Body of pancreas (tissue), 4 donors: ENCODE data around the gene TEPSIN.

ENCODE experiments used
- POLR2A ChIP-seq, 3 donors: fragments of 450-650 bp; IDR thresholded peaks; one replicate each; pipeline ENCODE4 v1.6.1; 2016; ENCODE audit warnings: antibody characterized with exemption in 3 of 3, mild to moderate bottlenecking in 2 of 3
- TF ChIP-seq, protein P1 (sequence below), 7 experiments: fragments of 450-650 bp in 4 of 7; fragments of 200-600 bp in 3 of 7; sonication (generic) in 3 of 7; IDR thresholded peaks; one replicate each; pipeline ENCODE4 v1.5.1; 2016 to 2019; ENCODE audit warnings: antibody characterized with exemption in 7 of 7

DNA sequence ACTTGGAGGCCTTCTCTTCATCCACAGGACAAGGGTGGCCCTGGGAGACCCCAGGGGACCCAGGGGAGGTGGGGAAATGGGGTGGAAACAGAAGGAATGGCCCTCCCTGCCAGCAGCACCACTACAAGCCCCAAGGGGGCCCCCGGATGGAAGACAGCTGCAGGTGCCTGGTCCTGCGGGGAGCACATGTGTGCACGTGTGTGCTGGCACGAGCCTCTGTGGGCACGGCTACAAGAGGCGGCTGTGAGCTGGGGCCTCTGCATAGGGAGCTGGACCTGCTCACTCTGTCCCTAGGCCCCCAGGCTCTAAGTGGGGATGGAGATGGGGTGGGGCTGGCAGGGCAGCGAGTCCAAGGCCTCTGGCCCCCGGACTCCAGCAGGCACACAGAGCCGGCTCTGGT is 59.6 kb downstream of the TEPSIN start:
- TF ChIP-seq, protein P1, sequence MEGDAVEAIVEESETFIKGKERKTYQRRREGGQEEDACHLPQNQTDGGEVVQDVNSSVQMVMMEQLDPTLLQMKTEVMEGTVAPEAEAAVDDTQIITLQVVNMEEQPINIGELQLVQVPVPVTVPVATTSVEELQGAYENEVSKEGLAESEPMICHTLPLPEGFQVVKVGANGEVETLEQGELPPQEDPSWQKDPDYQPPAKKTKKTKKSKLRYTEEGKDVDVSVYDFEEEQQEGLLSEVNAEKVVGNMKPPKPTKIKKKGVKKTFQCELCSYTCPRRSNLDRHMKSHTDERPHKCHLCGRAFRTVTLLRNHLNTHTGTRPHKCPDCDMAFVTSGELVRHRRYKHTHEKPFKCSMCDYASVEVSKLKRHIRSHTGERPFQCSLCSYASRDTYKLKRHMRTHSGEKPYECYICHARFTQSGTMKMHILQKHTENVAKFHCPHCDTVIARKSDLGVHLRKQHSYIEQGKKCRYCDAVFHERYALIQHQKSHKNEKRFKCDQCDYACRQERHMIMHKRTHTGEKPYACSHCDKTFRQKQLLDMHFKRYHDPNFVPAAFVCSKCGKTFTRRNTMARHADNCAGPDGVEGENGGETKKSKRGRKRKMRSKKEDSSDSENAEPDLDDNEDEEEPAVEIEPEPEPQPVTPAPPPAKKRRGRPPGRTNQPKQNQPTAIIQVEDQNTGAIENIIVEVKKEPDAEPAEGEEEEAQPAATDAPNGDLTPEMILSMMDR (IDR thresholded peaks at IDR 0.05) = no peak
- no peak for TF ChIP-seq POLR2A (IDR thresholded peaks at IDR 0.05)
